SH-SY5Y (cell line): Measurements from ENCODE around the gene DPEP2NB.

Source experiments
- GATA2 ChIP-seq: IDR thresholded peaks from 2 replicates; pipeline ENCODE4 v1.6.1; 2011; ENCODE audit warnings: mild to moderate bottlenecking, low read depth, low read length
- GATA3 ChIP-seq: IDR thresholded peaks from 2 replicates; pipeline ENCODE4 v1.6.1; 2011; ENCODE audit warnings: low read depth, mild to moderate bottlenecking, low read length, moderate library complexity

Gene DPEP2NB, protein sequence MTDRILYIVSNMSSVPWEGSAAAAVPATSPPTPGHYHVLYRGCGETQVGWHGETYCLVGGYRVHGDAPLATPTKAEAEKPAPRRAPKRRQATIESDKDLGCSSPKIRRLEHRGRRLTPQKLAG

DNA sequence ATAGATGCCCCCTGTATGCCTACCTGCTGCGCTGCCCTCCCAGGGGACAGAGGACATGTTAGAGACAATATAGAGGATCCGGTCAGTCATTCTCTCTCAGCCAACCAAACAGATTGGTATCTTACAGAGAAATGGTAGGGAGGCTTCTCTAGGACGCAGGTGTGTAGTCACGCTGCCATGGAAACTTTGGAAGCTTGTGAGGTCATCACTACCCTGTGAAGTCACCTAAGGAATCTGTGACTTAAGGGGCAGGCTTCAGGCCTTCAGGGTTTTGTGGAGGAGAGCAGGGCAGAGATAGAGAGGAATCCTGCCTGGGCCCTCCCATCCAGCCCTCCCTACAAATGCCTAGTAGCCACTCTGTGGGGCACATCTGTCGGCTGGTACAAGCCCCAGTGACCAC, at the start of gene DPEP2NB:
Gene DPEP2NB, minus strand, starts transcription at position 231 of the 400 bp plus-strand sequence. Its CDS starts 141 bp downstream, at position 90.
- no peak for TF ChIP-seq GATA2
- no peak for TF ChIP-seq GATA3

DNA sequence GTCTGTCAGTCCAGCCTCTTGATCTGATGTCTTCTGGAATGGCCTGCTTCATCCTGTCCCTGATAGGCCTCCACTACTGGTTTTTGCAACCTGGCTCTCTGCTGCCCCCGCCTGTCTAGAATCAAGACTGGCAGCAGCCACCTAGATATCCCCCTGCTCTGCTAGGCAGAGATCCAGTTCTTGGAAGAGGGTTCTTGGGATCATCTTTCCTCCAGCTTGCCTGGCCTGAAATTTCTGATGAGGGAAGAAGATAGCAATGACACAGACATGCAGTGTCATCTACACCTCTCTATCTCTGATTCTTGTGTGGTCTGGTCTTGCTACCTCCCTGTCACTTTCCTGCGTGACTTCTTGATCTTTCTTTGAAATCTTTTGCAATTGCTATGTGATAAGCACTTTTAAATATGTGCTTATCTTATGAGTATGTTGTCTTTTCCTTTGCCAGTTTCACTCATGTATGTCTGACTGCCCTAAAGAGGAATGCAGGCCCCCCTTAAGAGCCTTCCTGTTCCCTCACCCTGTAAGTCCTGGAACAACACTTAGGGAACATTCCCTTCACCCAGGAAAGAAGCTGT, 49.2 kb upstream of the DPEP2NB start:
- TF ChIP-seq GATA2 (no peak), GATA3 (no peak)

DNA sequence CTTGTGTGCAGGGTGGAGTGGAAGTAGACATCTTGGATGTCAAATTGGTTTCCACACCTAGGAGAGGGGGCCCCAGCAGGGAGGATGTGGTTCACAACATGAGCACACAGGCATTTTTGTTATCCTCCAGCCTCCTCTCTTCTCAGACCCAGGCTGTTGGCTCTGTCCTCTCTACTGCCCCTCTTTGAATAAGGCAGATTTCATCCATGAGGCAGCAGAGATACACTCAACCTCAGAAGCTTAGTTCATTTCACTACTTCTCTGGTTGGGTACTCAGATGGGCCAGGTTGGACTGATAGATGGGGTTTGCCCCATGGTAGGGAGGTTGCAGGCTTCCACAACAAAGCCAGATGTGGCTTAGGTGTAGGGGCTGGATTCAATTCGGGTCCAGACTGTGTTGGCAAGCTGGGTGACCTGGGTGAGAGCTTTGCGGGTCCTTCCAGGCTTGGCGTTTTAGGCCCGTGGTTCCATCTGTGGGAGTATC, 47.2 kb upstream of the DPEP2NB start:
- TF ChIP-seq GATA3 (no peak), GATA2 (no peak)

DNA sequence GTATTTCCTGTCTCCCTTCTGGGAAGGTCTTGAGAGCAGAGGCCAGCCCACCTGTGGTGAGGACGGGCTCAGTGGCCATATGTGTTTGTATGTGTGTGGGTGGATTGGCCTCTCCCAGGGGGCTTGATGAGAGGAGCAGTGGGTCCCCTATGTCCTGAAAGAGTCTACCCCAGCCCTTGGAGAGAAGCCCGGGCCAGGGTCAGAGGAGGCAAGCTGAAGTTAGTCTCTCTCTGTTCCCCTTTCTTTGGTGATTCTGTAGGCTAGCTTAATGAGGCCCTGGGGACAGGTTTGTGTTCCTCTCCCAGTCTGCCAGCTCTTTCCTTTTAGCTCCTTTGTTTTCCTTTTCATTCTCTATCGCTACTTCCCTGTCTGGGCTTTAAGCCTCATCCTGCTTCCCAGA, 45.7 kb upstream of the DPEP2NB start:
- TF ChIP-seq GATA2 (no peak), GATA3 (no peak)

DNA sequence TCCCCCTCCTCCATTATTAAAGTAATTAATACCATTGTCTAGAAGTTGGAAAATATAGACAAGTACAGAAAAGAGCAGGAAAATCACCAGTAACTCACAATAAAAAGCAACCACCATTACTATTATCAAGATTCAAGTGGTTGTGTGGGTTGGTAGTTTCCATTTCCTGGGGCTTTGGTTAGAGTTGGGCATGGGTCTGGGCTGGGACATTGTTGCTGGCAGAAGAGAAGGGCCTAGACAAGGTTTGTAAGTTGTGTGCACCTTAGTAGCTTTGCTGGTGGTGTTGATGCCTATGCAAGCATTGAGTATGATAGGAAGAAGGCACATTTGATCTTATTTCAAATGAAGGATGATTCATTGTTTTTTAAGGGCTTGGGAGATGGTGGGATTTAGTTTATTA, 44.1 kb upstream of the DPEP2NB start:
- TF ChIP-seq GATA2 = no peak
- TF ChIP-seq GATA3 = no peak

DNA sequence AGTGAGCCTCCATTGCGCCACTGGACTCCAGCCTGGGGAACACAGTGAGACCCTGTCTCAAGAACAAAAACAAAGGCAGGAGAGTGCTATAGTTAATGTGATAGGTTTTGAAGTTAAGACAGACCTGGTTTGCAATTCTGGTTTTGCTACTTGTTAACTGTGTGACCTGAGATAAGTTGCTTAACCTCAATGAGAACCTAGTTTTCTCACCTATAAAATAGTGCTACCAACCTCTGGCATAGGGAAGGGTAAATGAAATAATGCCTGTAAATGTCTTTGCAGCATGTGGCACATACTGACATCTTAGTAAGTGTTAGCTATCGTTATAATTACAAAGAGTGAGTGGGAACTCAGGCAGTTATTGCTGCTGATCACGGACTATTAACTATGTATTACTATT, 39.7 kb upstream of the DPEP2NB start:
- no peak for TF ChIP-seq GATA3
- no peak for TF ChIP-seq GATA2

DNA sequence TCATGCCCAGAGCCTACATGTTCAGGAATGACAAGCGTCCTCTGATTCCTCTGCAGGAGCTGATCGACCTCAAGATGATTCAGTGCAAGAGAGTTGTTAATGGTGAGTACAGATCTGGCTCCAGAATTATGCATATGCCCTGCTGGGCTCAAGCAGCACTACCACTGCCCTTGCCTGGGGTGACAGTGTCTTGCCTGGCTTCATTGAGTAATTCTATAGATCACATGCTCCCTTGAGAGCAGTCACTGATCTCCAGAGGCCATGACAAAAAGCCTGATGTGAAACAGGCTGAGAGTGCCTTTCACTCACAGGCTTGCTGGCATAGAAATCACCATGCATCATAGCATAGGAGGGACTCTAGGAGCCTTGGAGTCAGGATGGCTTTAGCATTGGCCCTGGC, 33.7 kb upstream of the DPEP2NB start:
- TF ChIP-seq GATA2 (no peak), GATA3 (no peak)

DNA sequence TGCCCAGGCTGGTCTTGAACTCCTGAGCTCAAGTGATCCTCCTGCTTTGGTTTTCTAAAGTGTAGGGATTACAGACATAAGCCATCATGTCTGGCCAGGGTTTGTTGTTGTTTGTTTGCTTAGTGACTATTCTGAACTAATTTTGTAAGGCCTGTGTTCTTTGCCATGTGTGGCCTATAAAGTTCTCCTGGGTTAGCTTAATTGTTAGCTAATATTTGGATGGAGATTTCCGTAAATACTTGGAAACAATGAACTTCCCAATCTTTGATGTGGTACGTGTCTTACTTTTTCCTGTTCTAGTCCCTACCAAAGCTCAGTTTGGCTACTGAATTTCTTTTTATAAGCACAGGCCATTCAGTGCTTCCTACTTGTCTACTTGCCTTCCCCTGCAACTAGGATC, 32.3 kb upstream of the DPEP2NB start:
- no peak for TF ChIP-seq GATA3

DNA sequence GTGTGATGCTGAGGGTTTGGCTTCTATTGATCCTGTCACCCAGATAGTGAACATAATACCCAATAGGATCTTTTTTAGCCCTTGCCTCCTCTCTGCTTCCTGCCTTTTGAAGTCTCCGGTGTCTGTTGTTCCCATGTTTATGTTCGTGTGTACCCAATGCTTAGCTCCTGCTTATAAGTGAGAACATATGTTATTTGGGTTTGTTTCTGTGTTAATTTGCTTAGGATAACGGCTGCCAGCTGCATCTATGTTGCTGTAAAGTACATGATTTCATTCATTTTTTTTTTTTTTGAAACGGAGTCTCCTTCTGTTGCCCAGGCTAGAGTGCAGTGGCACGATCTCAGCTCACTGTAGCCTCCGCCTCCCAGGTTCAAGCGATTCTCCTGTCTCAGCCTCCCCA, 30.4 kb upstream of the DPEP2NB start:
- TF ChIP-seq GATA2 = no peak
- TF ChIP-seq GATA3 = no peak

DNA sequence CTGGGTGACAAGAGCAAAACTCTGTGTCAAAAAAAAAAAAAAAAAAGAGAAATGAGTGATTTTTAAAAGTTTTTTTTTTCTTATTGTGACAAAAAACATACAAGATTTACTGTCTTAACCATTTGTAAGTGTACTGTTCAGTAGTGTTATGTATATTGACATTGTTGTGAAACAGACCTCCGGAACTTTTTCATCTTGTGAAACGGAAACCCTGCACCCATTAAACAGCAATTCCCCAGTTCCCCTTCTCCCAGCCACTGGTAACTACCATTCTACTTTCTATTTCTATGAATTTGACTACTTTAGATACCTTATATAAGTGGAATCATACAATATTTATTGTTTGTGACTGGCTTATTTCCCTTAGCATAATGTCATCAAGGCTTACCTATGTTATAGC, 26.1 kb upstream of the DPEP2NB start:
- TF ChIP-seq GATA2 (no peak), GATA3 (no peak)

DNA sequence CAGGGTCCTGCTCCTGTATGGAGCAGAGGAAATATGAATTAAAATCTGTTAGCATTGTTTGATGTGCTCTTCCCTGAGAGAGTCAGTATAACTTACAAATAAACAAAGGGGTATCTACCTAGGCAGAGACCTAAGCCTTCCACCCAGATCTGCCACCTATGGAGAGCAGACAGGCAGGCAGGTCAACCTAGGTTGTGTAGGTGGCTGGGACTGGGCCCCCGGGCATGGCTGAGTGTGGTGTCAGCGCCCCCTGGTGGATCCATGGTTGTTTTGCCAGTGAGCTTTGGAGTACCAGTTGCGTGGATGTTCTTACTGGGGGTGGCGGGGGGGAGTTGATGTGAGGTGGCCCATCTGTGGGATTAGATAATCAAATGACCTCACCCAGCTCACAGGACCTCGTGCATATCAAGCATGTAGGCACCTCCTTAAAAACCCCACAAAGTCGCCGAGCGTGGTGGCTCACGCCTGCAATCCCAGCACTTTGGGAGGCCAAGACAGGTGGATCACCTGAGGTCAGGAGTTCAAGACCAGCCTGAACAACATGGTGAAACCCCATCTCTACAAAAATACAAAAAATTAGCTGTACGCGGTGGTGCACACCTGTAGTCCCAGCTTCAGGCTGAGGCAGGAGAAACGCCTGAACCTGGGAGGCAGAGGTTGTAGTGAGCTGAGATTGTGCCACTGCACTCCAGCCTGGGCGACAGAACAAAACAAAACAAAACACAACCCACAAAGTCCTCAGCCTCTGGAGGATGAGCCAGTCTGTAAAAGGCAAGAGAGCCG, 25.0 kb upstream of the DPEP2NB start:
- TF ChIP-seq GATA2 (no peak), GATA3 (no peak)

DNA sequence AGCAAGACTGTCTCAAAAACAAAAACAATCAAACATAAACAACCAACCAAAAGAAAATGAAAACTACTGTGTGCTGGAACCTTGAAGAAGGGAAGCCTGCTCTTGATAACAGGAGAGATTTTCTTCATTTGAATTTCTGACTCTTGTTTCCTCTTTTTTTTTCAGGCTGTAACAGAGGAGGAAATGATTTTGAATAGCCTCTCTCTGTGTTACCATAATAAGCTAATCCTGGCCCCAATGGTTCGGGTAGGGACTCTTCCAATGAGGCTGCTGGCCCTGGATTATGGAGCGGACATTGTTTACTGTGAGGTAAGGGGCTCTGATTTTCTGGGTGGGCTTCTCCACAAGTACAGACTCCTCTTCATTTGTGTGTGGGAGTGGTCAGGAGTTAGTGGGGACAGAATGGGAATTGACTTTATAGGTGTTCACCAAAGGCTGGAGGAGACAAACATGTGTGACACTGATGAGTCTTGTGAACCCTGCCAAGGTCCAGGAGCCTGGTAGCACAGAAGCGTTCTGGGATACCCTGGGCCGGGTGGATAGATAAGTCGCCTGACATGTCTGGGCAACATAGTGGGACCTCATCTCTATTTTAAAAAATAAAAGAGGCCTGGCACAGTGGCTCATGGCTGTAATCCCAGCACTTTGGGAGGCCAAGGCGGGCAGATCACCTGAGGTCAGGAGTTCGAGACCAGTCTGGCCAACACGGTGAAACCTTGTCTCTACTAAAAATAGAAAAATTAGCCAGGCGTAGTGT, 22.3 kb upstream of the DPEP2NB start:
- TF ChIP-seq GATA2 (no peak), GATA3 (no peak)

DNA sequence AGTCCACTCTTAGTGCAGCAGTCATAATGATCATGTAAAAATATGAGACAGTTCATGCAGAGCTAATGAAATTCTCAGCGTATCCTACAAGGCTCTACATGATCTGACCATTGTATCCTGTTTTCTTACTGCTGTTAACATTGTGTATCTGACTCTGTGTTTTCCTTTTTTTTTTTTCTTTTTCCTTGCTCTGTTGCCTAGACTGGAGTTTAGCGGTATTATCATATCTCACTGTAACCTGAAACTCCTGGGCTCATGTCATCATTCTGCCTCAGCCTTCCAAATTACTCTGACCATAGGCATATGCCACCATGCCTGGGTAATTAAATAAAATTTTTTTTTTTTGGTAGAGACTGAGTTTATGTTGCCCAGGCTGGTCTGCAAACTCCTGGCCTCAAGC, 19.5 kb upstream of the DPEP2NB start:
- TF ChIP-seq GATA2 (no peak), GATA3 (no peak)

DNA sequence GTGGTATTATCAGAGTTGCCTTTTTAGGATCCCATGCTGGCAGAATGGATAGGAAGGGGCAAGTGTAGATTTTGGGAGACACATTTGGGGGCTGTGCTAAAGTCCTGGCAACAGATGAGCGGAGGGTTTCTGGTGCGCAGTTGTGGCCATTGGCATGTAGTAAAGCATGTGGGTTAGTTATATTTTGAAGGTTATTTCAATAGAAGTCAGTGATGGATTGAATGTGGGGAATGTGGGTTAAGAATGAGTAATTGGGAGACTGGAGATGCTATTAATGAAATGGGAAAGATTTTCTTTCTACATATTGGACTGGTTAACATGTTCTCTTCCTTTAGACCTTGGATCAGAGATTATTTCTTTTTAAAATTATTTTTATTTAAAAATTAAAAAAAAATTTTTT, 17.4 kb upstream of the DPEP2NB start:
- TF ChIP-seq GATA3 (no peak), GATA2 (no peak)

DNA sequence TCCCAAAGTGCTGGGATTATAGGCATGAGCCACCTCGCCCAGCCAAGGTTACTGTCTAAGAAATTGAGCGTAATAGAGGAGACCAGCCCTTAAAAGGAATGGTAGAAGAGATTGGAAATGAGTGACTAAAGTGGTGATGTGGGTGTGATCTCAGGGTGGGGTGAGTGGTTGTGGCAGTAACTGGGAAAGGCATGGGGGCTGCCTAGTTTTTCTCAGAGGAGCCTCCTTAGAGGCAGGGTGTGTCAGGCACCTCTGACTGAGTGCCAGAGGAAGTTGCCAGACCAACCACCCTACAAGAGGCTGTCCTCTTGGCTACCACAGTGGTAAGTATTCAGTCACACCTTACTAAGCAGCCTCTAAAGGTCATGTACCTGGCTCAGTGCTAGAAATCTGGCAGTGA, 16.2 kb upstream of the DPEP2NB start:
- TF ChIP-seq GATA3 = no peak
- no peak for TF ChIP-seq GATA2
